Parathyroid adenoma (tissue), 2 donors: Measurements from ENCODE around the gene TEAD1.

Source experiments
- H2AFZ ChIP-seq: fragments of 300-600 bp; sonication (generic); one replicate; pipeline ENCODE4 v1.7.0; 2017; ENCODE audit warnings: antibody characterized with exemption, mild to moderate bottlenecking
- H3K27ac ChIP-seq: fragments of 300-600 bp; sonication (generic); one replicate; pipeline ENCODE4 v1.7.0; 2017
- H3K27me3 ChIP-seq: fragments of 300-600 bp; sonication (generic); one replicate; pipeline ENCODE4 v1.7.0; 2017; ENCODE audit warnings: low read length; ENCODE audit not compliant: control insufficient read depth, insufficient read depth
- H3K36me3 ChIP-seq: fragments of 300-600 bp; sonication (generic); one replicate; pipeline ENCODE4 v1.7.0; 2017; ENCODE audit warnings: low read length; ENCODE audit not compliant: control insufficient read depth, insufficient read depth
- H3K4me1 ChIP-seq: fragments of 300-600 bp; sonication (generic); one replicate; pipeline ENCODE4 v1.7.0; 2017; ENCODE audit warnings: control low read depth
- H3K4me2 ChIP-seq: fragments of 300-600 bp; sonication (generic); one replicate; pipeline ENCODE4 v1.7.0; 2017; ENCODE audit warnings: low read length
- H3K4me3 ChIP-seq: fragments of 300-600 bp; sonication (generic); one replicate; pipeline ENCODE4 v1.7.0; 2017; ENCODE audit warnings: low read depth, low read length
- H3K79me2 ChIP-seq: fragments of 300-600 bp; sonication (generic); one replicate; pipeline ENCODE4 v1.7.0; 2017; ENCODE audit warnings: control low read depth
- H3K9ac ChIP-seq: fragments of 300-600 bp; sonication (generic); one replicate; pipeline ENCODE4 v1.7.0; 2017; ENCODE audit warnings: mild to moderate bottlenecking
- H3K9me3 ChIP-seq: fragments of 300-600 bp; sonication (generic); one replicate; pipeline ENCODE4 v1.7.0; 2017; ENCODE audit warnings: low read length; ENCODE audit not compliant: control insufficient read depth
- TF ChIP-seq, protein P1 (sequence below): fragments of 300-600 bp; sonication (generic); IDR thresholded peaks from one replicate; pipeline ENCODE4 v1.7.0; 2017; ENCODE audit warnings: antibody characterized with exemption, mild to moderate bottlenecking
- donor health status: primary hyperparathyroidism.

Gene TEAD1

GRCh38 chr11:12854829-12855228, 180.6 kb downstream of the TEAD1 start:
- peaks cover 14% of the 10 kb centered on the region for H3K79me2 ChIP-seq

GRCh38 chr11:12856338-12856737, 182.1 kb downstream of the TEAD1 start:
- no peaks in the 10 kb centered on the region for H3K9me3 ChIP-seq
- H3K9ac ChIP-seq: no peak overlapping the region
- H3K4me2 ChIP-seq: no peak overlapping the region
- no peaks in the 10 kb centered on the region for H3K27me3 ChIP-seq
- H3K4me3 ChIP-seq: no peak overlapping the region
- H3K36me3 ChIP-seq: no peaks in the 10 kb centered on the region
- H2AFZ ChIP-seq: no peak overlapping the region
- TF ChIP-seq, protein P1, sequence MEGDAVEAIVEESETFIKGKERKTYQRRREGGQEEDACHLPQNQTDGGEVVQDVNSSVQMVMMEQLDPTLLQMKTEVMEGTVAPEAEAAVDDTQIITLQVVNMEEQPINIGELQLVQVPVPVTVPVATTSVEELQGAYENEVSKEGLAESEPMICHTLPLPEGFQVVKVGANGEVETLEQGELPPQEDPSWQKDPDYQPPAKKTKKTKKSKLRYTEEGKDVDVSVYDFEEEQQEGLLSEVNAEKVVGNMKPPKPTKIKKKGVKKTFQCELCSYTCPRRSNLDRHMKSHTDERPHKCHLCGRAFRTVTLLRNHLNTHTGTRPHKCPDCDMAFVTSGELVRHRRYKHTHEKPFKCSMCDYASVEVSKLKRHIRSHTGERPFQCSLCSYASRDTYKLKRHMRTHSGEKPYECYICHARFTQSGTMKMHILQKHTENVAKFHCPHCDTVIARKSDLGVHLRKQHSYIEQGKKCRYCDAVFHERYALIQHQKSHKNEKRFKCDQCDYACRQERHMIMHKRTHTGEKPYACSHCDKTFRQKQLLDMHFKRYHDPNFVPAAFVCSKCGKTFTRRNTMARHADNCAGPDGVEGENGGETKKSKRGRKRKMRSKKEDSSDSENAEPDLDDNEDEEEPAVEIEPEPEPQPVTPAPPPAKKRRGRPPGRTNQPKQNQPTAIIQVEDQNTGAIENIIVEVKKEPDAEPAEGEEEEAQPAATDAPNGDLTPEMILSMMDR: no peak
- H3K79me2 ChIP-seq: peaks cover 11% of the 10 kb centered on the region
- H3K27ac ChIP-seq: no peak overlapping the region
- peaks cover 2% of the 10 kb centered on the region for H3K4me1 ChIP-seq

More at GRCh38 chr11:12854829-12855228, 180.6 kb downstream of the TEAD1 start:
- no peak overlapping the region for H2AFZ ChIP-seq
- peaks cover 2% of the 10 kb centered on the region for H3K4me1 ChIP-seq
- H3K4me2 ChIP-seq: no peak overlapping the region
- H3K27me3 ChIP-seq: no peaks in the 10 kb centered on the region
- TF ChIP-seq, protein P1: no peak
- H3K9me3 ChIP-seq: no peaks in the 10 kb centered on the region
- no peak overlapping the region for H3K4me3 ChIP-seq
- H3K9ac ChIP-seq: no peak overlapping the region
- H3K27ac ChIP-seq: no peak overlapping the region
- H3K36me3 ChIP-seq: no peaks in the 10 kb centered on the region

DNA sequence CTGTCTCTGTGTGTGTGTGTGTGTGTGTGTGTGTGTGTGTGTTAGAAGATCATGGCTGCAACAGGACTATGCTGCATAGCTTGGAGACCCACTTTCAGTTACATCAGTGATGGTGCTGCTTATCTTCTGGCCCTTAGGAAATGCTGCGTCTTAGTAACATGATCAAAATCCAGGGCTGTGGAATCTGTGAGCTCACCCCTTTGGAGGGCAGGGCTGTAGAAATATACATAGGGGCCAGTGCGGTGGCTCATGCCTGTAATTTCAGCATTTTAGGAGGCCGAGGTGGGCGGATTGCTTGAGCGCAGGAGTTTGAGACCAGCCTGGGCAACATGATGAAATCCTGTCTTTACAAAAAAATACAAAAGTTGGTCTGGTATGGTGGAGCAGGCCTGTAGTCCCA, 183.4 kb downstream of the TEAD1 start:
- Histone ChIP-seq H3K4me1 (peaks cover 2% of the 10 kb centered on the region), H3K79me2 (peaks cover 10% of the 10 kb centered on the region), H3K36me3 (no peaks in the 10 kb centered on the region), H3K9ac (no peak overlapping the region), H3K27me3 (no peaks in the 10 kb centered on the region), H3K27ac (no peak overlapping the region), H3K9me3 (no peaks in the 10 kb centered on the region), H2AFZ (no peak overlapping the region), H3K4me2 (no peak overlapping the region), H3K4me3 (no peak overlapping the region)
- TF ChIP-seq, protein P1: no peak

GRCh38 chr11:12859872-12860657, 185.8 kb downstream of the TEAD1 start:
- Histone ChIP-seq H3K4me3 (no peak overlapping the region), H3K9me3 (no peaks in the 10 kb centered on the region), H3K27ac (no peak overlapping the region), H3K36me3 (no peaks in the 10 kb centered on the region), H3K4me2 (no peak overlapping the region), H2AFZ (no peak overlapping the region), H3K79me2 (peaks cover 2% of the 10 kb centered on the region), H3K27me3 (no peaks in the 10 kb centered on the region), H3K4me1 (peaks cover 6% of the 10 kb centered on the region), H3K9ac (no peak overlapping the region)
- TF ChIP-seq, protein P1: no peak

GRCh38 chr11:12860827-12861226, 186.6 kb downstream of the TEAD1 start:
- Histone ChIP-seq H3K27ac (no peak overlapping the region), H3K27me3 (no peaks in the 10 kb centered on the region), H3K4me1 (peaks cover 6% of the 10 kb centered on the region), H3K79me2 (peaks cover 2% of the 10 kb centered on the region), H3K9me3 (no peaks in the 10 kb centered on the region), H3K4me3 (no peak overlapping the region), H2AFZ (no peak overlapping the region), H3K36me3 (no peaks in the 10 kb centered on the region), H3K4me2 (no peak overlapping the region), H3K9ac (no peak overlapping the region)
- TF ChIP-seq, protein P1: no peak
